ENCODE measurements around the gene TSR3. TPM values are rescaled to one million over a fixed set of nuclear protein-coding genes. Genes with fewer than 3 reads are reported as not detected.

The TSR3 gene
- total and polyA plus RNA-seq, 5 donors from 2014 or later = 31.5 to 103 (median 92.2) TPM

DNA sequence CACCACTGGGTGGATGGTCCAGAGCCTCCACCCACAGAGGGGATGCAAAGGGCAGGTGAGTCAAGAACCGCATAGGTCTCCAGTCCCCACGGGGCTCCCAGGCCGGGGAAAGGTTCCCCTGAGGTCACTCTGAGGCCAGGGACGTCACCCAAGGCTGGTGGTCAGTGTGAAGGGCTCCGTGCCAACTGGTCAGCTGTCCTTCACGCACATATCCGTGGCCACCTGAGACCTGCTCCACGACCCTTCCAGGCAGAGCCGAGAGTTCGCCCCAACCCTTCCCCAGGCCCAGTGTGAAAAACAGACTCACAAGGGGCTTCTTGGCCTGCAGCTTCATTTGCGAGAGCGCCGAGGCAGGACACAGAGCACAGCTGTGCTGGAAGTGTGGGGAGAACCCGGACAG is 2.8 kb downstream of the TSR3 start:
- Mint-ChIP-seq H3K36me3 (peaks cover 3% of the 10 kb centered on the region), H3K4me1 (peaks cover 0 to 31% (median 11%) of the 10 kb centered on the region in 4 donors), H3K27ac (peak overlapping the region in 1 of 3 donors; percentile 42), H3K4me3 (peak overlapping the region in 3 of 4 donors; percentile 19 to 86 (median 60)), H3K9me3 (peaks cover 0 to 3% (median 0%) of the 10 kb centered on the region in 7 donors), H3K27me3 (peaks cover 5% of the 10 kb centered on the region)
- H3K27me3 ChIP-seq (ENCODE audit: control insufficient read depth, insufficient read depth, low read length) = no peaks in the 10 kb centered on the region
- no peak overlapping the region for H3K4me3 ChIP-seq (ENCODE audit: low read depth, low read length)
- H3K4me1 ChIP-seq (ENCODE audit: control insufficient read depth, insufficient read depth, low read length, poor library complexity, severe bottlenecking) = peaks cover 24% of the 10 kb centered on the region
- no peak for ATAC-seq (ENCODE audit: low read depth in 2 of 2)
- H3K27ac ChIP-seq (ENCODE audit: insufficient read depth, low read length, poor library complexity, severe bottlenecking) = no peak overlapping the region
- no peak for DNase-seq
- peaks cover 15% of the 10 kb centered on the region for H3K36me3 ChIP-seq (ENCODE audit: control insufficient read depth, insufficient read depth, low read length)
- no peaks in the 10 kb centered on the region for H3K9me3 ChIP-seq (ENCODE audit: control insufficient read depth in 2 of 2, low read length in 2 of 2)

DNA sequence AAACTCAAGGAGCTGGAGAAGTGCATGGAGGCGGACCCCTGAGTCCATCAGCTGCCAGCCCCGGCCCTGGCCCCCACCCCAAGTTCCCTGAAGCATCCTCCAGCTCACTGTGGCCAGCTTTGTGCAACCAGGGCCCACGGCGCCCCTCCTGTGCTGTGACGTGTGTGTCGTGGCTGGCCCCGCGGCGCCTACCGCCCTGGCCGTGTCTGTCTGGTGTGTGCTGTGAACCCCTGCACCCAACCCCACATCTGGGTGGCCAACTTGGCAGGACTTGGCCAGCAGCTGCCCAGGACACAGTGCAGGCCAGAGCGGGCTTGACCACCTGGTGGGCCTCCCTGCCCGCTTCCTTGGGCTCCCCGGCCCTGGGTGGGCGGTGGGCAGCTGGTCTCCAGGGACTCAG is 3.2 kb downstream of the TSR3 start:
- ATAC-seq (ENCODE audit: low read depth in 2 of 2) = no peak

DNA sequence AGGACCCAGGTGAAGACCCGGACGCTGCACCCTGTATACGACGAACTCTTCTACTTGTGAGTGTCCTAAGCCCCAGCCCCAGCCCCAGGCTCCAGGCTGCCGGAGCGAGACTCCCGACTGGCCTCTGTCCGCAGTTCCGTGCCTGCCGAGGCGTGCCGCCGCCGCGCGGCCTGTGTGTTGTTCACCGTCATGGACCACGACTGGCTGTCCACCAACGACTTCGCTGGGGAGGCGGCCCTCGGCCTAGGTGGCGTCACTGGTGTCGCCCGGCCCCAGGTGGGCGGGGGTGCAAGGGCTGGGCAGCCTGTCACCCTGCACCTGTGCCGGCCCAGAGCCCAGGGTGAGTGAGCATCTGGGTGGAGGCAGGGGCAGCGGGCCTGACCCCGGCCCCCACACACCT is 3.7 kb downstream of the TSR3 start:
- Histone ChIP-seq H3K27me3 (ENCODE audit: control insufficient read depth, insufficient read depth, low read length) (no peaks in the 10 kb centered on the region), H3K36me3 (ENCODE audit: control insufficient read depth, insufficient read depth, low read length) (peaks cover 15% of the 10 kb centered on the region), H3K4me1 (ENCODE audit: control insufficient read depth, insufficient read depth, low read length, poor library complexity, severe bottlenecking) (peaks cover 29% of the 10 kb centered on the region), H3K4me3 (ENCODE audit: low read depth, low read length) (no peak overlapping the region), H3K27ac (ENCODE audit: insufficient read depth, low read length, poor library complexity, severe bottlenecking) (no peak overlapping the region), H3K9me3 (ENCODE audit: control insufficient read depth in 2 of 2, low read length in 2 of 2) (no peaks in the 10 kb centered on the region)
- peaks cover 0 to 28% (median 7%) of the 10 kb centered on the region in 4 donors for H3K4me1 Mint-ChIP-seq
- H3K36me3 Mint-ChIP-seq = no peaks in the 10 kb centered on the region
- H3K27ac Mint-ChIP-seq = no peak overlapping the region
- H3K27me3 Mint-ChIP-seq = peaks cover 5% of the 10 kb centered on the region
- H3K9me3 Mint-ChIP-seq = peaks cover 0 to 3% (median 0%) of the 10 kb centered on the region in 7 donors
- no peak for ATAC-seq (ENCODE audit: low read depth in 2 of 2)
- no peak overlapping the region for H3K4me3 Mint-ChIP-seq
- no peak for DNase-seq

More for the DNA sequence above, 3.2 kb downstream of the TSR3 start:
- peaks cover 26% of the 10 kb centered on the region for H3K4me1 ChIP-seq (ENCODE audit: control insufficient read depth, insufficient read depth, low read length, poor library complexity, severe bottlenecking)
- peaks cover 15% of the 10 kb centered on the region for H3K36me3 ChIP-seq (ENCODE audit: control insufficient read depth, insufficient read depth, low read length)
- Mint-ChIP-seq H3K9me3 (peaks cover 0 to 3% (median 0%) of the 10 kb centered on the region in 7 donors), H3K4me3 (peak overlapping the region in 1 of 4 donors; percentile 19), H3K4me1 (peaks cover 0 to 28% (median 8%) of the 10 kb centered on the region in 4 donors), H3K27me3 (peaks cover 5% of the 10 kb centered on the region), H3K27ac (no peak overlapping the region), H3K36me3 (peaks cover 3% of the 10 kb centered on the region)
- no peak for DNase-seq
- H3K27ac ChIP-seq (ENCODE audit: insufficient read depth, low read length, poor library complexity, severe bottlenecking) = no peak overlapping the region
- no peaks in the 10 kb centered on the region for H3K27me3 ChIP-seq (ENCODE audit: control insufficient read depth, insufficient read depth, low read length)
- no peaks in the 10 kb centered on the region for H3K9me3 ChIP-seq (ENCODE audit: control insufficient read depth in 2 of 2, low read length in 2 of 2)
- H3K4me3 ChIP-seq (ENCODE audit: low read depth, low read length) = no peak overlapping the region

DNA sequence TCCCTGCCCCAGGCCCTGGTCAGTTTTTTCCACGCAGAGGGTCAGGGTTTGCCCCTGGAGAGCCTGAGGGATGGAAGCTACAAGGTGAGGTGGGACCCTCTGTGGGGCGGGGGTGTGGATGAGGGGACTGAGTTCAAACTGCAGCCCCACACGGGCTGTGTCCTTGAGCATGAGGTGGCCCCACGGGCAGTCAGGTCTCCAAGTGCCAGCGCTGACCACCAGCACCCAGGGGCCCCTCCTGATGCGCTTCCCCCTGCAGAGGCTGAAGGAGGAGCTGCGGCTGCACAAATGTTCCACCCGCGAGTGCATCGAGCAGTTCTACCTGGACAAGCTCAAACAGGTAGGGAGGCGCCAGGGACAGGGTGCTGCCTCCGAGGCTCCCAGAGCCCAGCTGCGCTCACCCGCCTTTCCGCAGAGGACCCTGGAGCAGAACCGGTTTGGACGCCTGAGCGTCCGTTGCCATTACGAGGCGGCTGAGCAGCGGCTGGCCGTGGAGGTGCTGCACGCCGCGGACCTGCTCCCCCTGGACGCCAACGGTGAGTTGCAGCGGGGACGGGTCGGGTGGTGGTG is 4.3 kb downstream of the TSR3 start:
- Histone ChIP-seq H3K4me1 (ENCODE audit: control insufficient read depth, insufficient read depth, low read length, poor library complexity, severe bottlenecking) (peaks cover 30% of the 10 kb centered on the region), H3K27me3 (ENCODE audit: control insufficient read depth, insufficient read depth, low read length) (no peaks in the 10 kb centered on the region), H3K9me3 (ENCODE audit: control insufficient read depth in 2 of 2, low read length in 2 of 2) (no peaks in the 10 kb centered on the region), H3K27ac (ENCODE audit: insufficient read depth, low read length, poor library complexity, severe bottlenecking) (no peak overlapping the region), H3K36me3 (ENCODE audit: control insufficient read depth, insufficient read depth, low read length) (peaks cover 15% of the 10 kb centered on the region), H3K4me3 (ENCODE audit: low read depth, low read length) (no peak overlapping the region)
- ATAC-seq (ENCODE audit: low read depth in 2 of 2) (no peak), DNase-seq (no peak)
- Mint-ChIP-seq H3K27me3 (peaks cover 2% of the 10 kb centered on the region), H3K36me3 (no peaks in the 10 kb centered on the region), H3K4me1 (peaks cover 0 to 29% (median 4%) of the 10 kb centered on the region in 4 donors), H3K4me3 (no peak overlapping the region), H3K27ac (no peak overlapping the region), H3K9me3 (peaks cover 0 to 3% (median 0%) of the 10 kb centered on the region in 7 donors)

DNA sequence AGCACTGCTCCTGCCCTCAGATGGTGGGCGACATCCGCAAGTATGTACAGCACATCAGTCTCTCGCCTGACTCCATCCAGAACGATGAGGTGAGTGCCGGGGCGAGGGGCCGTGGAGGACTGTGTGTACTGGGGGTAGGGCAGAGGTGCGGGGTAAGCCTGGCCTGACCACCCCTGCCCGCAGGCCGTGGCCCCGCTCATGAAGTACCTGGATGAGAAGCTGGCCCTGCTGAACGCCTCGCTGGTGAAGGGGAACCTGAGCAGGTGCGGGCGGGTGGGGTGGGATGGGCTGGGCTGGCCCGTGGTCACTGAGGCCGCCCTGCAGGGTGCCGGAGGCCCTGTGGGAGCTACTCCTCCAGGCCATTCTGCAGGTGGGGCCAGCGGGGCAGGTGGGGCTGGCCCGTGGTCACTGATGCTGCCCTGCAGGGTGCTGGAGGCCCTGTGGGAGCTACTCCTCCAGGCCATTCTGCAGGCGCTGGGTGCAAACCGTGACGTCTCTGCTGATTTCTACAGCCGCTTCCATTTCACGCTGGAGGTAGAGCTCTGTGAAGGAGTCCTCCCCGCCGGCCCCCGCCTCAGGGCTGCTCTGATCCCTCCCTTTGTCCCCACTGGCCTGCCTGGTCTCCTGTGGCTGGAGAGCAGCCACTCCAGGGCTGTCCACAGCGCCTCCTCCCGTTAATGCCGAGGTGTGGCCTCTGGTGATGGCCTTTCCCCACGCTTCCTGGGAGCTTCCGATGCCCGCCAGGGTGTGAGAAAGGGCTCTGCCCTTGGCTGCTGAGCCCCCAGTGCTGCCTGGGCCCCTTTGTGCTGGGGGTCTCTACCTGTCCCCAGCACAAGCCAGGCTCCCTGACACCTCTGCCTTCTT is 5.0 kb downstream of the TSR3 start:
- Histone ChIP-seq H3K27ac (ENCODE audit: insufficient read depth, low read length, poor library complexity, severe bottlenecking) (no peak overlapping the region), H3K4me3 (ENCODE audit: low read depth, low read length) (no peak overlapping the region), H3K9me3 (ENCODE audit: control insufficient read depth in 2 of 2, low read length in 2 of 2) (no peaks in the 10 kb centered on the region), H3K27me3 (ENCODE audit: control insufficient read depth, insufficient read depth, low read length) (no peaks in the 10 kb centered on the region), H3K36me3 (ENCODE audit: control insufficient read depth, insufficient read depth, low read length) (peaks cover 15% of the 10 kb centered on the region), H3K4me1 (ENCODE audit: control insufficient read depth, insufficient read depth, low read length, poor library complexity, severe bottlenecking) (peaks cover 32% of the 10 kb centered on the region)
- no peak overlapping the region for H3K4me3 Mint-ChIP-seq
- no peak for DNase-seq
- no peaks in the 10 kb centered on the region for H3K36me3 Mint-ChIP-seq
- H3K27ac Mint-ChIP-seq = no peak overlapping the region
- H3K27me3 Mint-ChIP-seq = no peaks in the 10 kb centered on the region
- peaks cover 0 to 29% (median 3%) of the 10 kb centered on the region in 4 donors for H3K4me1 Mint-ChIP-seq
- H3K9me3 Mint-ChIP-seq = no peaks in the 10 kb centered on the region
- no peak for ATAC-seq (ENCODE audit: low read depth in 2 of 2)

DNA sequence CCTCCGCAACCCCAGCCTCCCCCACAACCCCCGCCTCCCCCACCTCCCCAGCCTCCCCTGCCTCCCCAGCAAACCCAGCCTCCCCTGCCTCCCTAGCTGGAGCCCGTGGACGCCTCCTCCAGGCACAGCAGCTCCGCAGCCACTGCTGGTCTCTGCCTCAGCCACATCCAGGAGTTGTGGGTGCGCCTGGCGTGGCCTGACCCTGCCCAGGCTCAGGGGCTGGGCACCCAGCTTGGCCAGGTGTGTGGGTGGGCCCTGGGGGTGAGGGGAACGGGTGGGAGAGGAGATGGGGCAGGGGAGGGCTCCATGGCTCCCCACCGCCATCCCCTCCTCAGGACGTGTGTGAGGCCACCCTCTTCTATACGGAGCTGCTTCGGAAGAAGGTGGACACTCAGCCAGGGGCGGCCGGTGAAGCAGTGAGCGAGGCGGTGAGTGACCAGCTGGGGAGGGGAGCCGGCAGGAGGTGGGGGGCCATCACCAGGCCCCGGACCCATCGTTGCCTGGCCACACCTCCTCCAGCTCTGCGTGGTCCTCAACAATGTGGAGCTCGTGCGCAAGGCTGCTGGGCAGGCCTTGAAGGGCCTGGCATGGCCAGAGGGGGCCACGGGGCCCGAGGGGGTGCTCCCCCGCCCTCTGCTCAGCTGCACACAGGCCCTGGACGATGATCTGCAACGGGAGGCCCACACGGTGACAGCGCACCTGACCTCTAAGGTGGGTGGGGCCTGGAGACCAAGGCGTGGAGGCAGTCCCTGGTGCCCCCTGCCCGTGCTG is 5.8 kb downstream of the TSR3 start:
- Mint-ChIP-seq H3K4me3 (no peak overlapping the region), H3K27ac (no peak overlapping the region), H3K27me3 (no peaks in the 10 kb centered on the region), H3K4me1 (peaks cover 0 to 26% (median 3%) of the 10 kb centered on the region in 4 donors), H3K36me3 (no peaks in the 10 kb centered on the region), H3K9me3 (no peaks in the 10 kb centered on the region)
- Histone ChIP-seq H3K9me3 (ENCODE audit: control insufficient read depth in 2 of 2, low read length in 2 of 2) (no peaks in the 10 kb centered on the region), H3K4me3 (ENCODE audit: low read depth, low read length) (no peak overlapping the region), H3K4me1 (ENCODE audit: control insufficient read depth, insufficient read depth, low read length, poor library complexity, severe bottlenecking) (peaks cover 27% of the 10 kb centered on the region), H3K27me3 (ENCODE audit: control insufficient read depth, insufficient read depth, low read length) (no peaks in the 10 kb centered on the region), H3K36me3 (ENCODE audit: control insufficient read depth, insufficient read depth, low read length) (peaks cover 15% of the 10 kb centered on the region), H3K27ac (ENCODE audit: insufficient read depth, low read length, poor library complexity, severe bottlenecking) (no peak overlapping the region)
- no peak for DNase-seq
- ATAC-seq (ENCODE audit: low read depth in 2 of 2) = no peak

DNA sequence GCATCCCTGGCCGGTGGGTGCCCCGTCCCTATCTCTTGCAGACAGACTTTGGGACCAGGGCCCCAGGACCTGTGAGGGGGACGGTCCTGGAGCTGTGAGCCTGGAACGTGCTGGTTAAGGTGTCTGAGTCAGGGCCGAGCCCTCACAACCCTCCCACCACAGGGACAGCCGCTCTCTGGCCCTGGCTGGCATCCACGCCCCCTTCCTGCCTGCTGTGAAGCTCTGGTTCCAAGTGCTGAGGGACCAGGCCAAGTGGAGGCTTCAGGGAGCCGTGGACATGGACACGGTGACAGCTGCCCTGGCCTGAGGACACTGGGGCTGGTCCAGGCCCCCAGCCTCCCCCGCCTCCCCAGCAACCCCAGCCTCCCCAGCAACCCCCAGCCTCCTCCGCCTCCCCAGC is 6.6 kb downstream of the TSR3 start:
- Mint-ChIP-seq H3K9me3 (no peaks in the 10 kb centered on the region), H3K36me3 (no peaks in the 10 kb centered on the region), H3K27me3 (no peaks in the 10 kb centered on the region), H3K4me1 (peaks cover 0 to 20% (median 3%) of the 10 kb centered on the region in 4 donors), H3K27ac (no peak overlapping the region), H3K4me3 (peak overlapping the region in 1 of 4 donors; percentile 58)
- Histone ChIP-seq H3K9me3 (ENCODE audit: control insufficient read depth in 2 of 2, low read length in 2 of 2) (no peaks in the 10 kb centered on the region), H3K36me3 (ENCODE audit: control insufficient read depth, insufficient read depth, low read length) (peaks cover 14% of the 10 kb centered on the region), H3K4me3 (ENCODE audit: low read depth, low read length) (no peak overlapping the region), H3K27me3 (ENCODE audit: control insufficient read depth, insufficient read depth, low read length) (no peaks in the 10 kb centered on the region), H3K4me1 (ENCODE audit: control insufficient read depth, insufficient read depth, low read length, poor library complexity, severe bottlenecking) (peaks cover 20% of the 10 kb centered on the region), H3K27ac (ENCODE audit: insufficient read depth, low read length, poor library complexity, severe bottlenecking) (no peak overlapping the region)
- DNase-seq (no peak), ATAC-seq (ENCODE audit: low read depth in 2 of 2) (no peak)
